Measurements from ENCODE around the gene DLST.

Gene DLST

DNA sequence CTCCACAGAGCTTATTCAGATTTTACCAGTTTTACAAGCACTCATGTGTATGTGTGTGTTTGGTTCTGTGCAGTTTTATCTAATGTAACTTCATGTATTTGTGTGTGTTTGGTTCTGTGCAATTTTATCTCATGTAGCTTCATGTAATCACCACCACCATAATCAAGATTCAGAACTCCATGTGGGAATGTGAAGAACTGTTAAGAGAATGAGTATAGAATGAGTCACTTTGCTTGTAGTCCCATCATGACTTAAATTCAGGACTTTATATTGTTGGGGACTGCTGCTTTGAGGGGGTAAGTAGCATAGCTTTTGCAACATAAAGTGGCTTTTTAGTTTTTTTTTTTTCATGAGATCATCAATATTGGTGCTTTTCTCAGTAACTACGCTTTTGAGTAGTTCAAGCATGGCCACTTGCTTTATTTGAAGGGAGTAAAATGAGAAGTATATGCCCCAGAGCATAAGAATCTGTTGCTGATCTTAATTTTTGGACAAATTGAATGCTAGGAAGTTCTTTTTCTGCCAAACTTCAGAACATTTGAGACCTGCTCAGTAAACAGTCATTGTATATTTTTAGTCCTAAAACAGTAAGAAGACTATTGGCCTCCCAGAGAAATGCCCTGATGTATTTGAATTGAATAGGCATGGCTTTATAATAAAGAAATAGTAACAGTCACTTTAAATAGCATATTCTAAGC, 34.6 kb upstream of the DLST start:
- no peak overlapping the region for H3K4me3 ChIP-seq (ENCODE audit: low read length in 2 of 2)
- no peak overlapping the region for H3K27ac ChIP-seq (ENCODE audit: low read length)
- no peak overlapping the region for H3K9ac ChIP-seq (ENCODE audit: low read length in 2 of 2)
- H3K27me3 ChIP-seq (ENCODE audit: control insufficient read depth in 1 of 2, insufficient read depth in 2 of 2, low read length in 2 of 2): no peaks in the 10 kb centered on the region
- peaks cover 0 to 2% of the 10 kb centered on the region in 2 donors for H3K36me3 ChIP-seq (ENCODE audit: control insufficient read depth in 2 of 2, insufficient read depth in 2 of 2, low read length in 2 of 2)
- no peaks in the 10 kb centered on the region for H3K4me1 ChIP-seq (ENCODE audit: control insufficient read depth, insufficient read depth, low read length)
- no peaks in the 10 kb centered on the region for H3K9me3 ChIP-seq (ENCODE audit: control insufficient read depth in 2 of 2, low read length in 2 of 2)

DNA sequence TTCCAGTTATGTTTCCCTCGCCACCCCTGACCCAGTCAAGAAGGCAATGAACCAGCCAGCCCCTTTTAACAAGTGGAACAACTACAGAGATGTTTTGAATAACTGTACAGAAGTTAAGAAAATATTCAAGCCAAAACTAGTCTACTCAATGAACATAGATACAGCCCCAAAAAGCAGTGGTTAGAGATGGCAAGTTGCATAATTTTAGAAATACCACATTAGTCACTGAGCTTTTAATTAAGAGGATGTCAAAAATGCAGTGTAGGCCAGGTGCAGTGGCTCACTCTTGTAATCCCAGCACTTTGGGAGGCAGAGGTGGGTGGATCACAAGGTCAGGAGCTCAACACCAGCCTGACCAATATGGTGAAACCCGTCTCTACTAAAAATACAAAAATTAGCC, 32.9 kb upstream of the DLST start:
- Histone ChIP-seq H3K9ac (ENCODE audit: low read length in 2 of 2) (no peak overlapping the region), H3K27ac (ENCODE audit: low read length) (no peak overlapping the region), H3K4me3 (ENCODE audit: low read length in 2 of 2) (no peak overlapping the region), H3K27me3 (ENCODE audit: control insufficient read depth in 1 of 2, insufficient read depth in 2 of 2, low read length in 2 of 2) (no peaks in the 10 kb centered on the region), H3K9me3 (ENCODE audit: control insufficient read depth in 2 of 2, low read length in 2 of 2) (no peaks in the 10 kb centered on the region), H3K36me3 (ENCODE audit: control insufficient read depth in 2 of 2, insufficient read depth in 2 of 2, low read length in 2 of 2) (no peaks in the 10 kb centered on the region), H3K4me1 (ENCODE audit: control insufficient read depth, insufficient read depth, low read length) (peaks cover 6% of the 10 kb centered on the region)

DNA sequence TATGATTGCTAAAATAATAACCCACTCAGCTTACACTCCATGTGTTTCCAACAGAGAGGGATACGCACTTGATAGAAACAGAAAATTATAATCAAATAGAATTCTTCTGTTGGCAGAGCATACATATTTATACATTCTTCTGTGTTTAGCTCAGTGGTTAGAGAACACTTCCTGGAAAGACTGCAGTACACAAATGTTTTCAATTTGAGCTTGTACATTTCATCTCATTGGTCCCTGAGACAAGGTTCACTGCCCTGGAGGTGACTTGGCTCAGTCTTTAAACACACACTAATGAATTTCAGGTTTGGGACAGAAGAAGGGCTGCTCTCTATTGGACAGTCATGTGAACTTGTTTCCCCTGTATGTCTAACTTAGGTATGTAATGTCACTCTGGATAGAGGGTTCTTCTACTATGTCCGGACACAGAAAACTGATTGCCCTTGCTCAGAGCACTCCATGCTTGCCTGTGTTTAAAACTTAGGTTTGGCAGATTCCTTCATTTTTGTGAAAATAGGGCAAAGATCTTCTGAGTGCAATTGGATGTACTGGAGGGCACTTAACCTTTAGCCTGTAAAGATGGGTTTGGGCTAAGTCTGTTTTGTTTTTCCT, 28.7 kb upstream of the DLST start:
- Histone ChIP-seq H3K27ac (ENCODE audit: low read length) (no peak overlapping the region), H3K9ac (ENCODE audit: low read length in 2 of 2) (no peak overlapping the region), H3K36me3 (ENCODE audit: control insufficient read depth in 2 of 2, insufficient read depth in 2 of 2, low read length in 2 of 2) (no peaks in the 10 kb centered on the region), H3K27me3 (ENCODE audit: control insufficient read depth in 1 of 2, insufficient read depth in 2 of 2, low read length in 2 of 2) (no peaks in the 10 kb centered on the region), H3K4me3 (ENCODE audit: low read length in 2 of 2) (peak overlapping the region in 1 of 2 donors; percentile 3), H3K9me3 (ENCODE audit: control insufficient read depth in 2 of 2, low read length in 2 of 2) (no peaks in the 10 kb centered on the region), H3K4me1 (ENCODE audit: control insufficient read depth, insufficient read depth, low read length) (peaks cover 14% of the 10 kb centered on the region)

DNA sequence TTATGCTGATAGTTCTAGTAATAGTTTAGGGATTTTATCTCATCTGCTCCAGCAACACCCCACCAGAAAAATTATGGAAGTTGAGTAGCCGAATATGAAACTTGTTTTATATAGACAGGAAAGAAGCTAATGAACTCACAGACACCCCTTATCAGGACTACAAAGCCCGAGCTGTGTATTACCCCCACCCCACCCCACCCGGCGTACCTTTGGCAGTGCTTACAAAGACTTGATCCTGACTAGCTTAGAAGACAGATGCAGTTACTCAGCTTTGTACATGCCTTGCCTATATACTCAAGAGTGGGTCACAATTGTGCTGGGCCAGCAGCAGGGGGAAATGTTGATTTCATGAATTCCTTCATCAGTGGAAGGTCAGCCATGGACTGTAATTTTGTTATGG, 28.1 kb upstream of the DLST start:
- Histone ChIP-seq H3K9me3 (ENCODE audit: control insufficient read depth in 2 of 2, low read length in 2 of 2) (no peaks in the 10 kb centered on the region), H3K27me3 (ENCODE audit: control insufficient read depth in 1 of 2, insufficient read depth in 2 of 2, low read length in 2 of 2) (no peaks in the 10 kb centered on the region), H3K9ac (ENCODE audit: low read length in 2 of 2) (peak overlapping the region in 1 of 2 donors; percentile 42), H3K27ac (ENCODE audit: low read length) (no peak overlapping the region), H3K4me1 (ENCODE audit: control insufficient read depth, insufficient read depth, low read length) (peaks cover 14% of the 10 kb centered on the region), H3K4me3 (ENCODE audit: low read length in 2 of 2) (peak overlapping the region in 1 of 2 donors; percentile 29), H3K36me3 (ENCODE audit: control insufficient read depth in 2 of 2, insufficient read depth in 2 of 2, low read length in 2 of 2) (no peaks in the 10 kb centered on the region)

DNA sequence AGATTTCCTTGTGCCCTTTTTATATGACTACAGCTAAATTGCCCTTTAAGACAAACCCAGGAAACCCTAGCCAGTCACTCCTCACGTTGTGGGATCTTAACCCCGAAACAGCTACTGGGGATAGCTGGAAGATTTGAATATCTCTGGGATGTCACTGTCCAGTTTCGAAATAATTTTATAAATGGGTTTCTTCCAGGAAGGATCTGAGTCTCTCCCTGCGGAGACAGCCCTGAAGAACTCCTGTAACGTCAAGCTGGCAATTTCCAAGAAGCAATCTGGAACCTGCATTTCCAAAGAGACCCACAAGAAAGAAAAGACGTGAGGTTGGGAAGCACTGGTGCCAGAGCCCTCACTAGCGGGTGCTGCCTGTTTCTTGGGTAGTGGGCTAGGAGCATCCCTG, 26.7 kb upstream of the DLST start:
- H3K9ac ChIP-seq (ENCODE audit: low read length in 2 of 2): no peak overlapping the region
- no peaks in the 10 kb centered on the region for H3K9me3 ChIP-seq (ENCODE audit: control insufficient read depth in 2 of 2, low read length in 2 of 2)
- no peaks in the 10 kb centered on the region for H3K36me3 ChIP-seq (ENCODE audit: control insufficient read depth in 2 of 2, insufficient read depth in 2 of 2, low read length in 2 of 2)
- no peak overlapping the region for H3K27ac ChIP-seq (ENCODE audit: low read length)
- no peaks in the 10 kb centered on the region for H3K27me3 ChIP-seq (ENCODE audit: control insufficient read depth in 1 of 2, insufficient read depth in 2 of 2, low read length in 2 of 2)
- no peak overlapping the region for H3K4me3 ChIP-seq (ENCODE audit: low read length in 2 of 2)
- H3K4me1 ChIP-seq (ENCODE audit: control insufficient read depth, insufficient read depth, low read length): peaks cover 14% of the 10 kb centered on the region

DNA sequence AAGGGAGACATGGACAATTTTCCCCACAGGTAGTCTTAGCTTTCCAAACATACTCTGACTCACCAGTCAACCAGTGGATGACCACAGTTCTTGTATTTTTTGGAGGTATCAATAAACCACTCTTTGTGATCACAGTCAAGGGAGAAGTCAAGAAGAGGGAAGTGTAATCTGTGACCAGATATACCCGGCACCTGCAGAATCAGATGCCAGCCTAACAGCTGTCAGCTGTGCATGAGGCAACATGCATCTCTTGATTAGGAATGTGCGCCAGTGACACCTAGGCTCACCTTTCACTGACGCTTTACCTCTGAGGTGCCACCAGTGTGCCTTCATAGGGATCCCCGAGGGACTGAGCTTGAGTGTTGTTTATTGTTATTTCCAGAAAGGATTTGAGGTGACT, 25.8 kb upstream of the DLST start:
- Histone ChIP-seq H3K27me3 (ENCODE audit: control insufficient read depth in 1 of 2, insufficient read depth in 2 of 2, low read length in 2 of 2) (no peaks in the 10 kb centered on the region), H3K4me1 (ENCODE audit: control insufficient read depth, insufficient read depth, low read length) (peaks cover 17% of the 10 kb centered on the region), H3K9ac (ENCODE audit: low read length in 2 of 2) (no peak overlapping the region), H3K27ac (ENCODE audit: low read length) (no peak overlapping the region), H3K4me3 (ENCODE audit: low read length in 2 of 2) (no peak overlapping the region), H3K9me3 (ENCODE audit: control insufficient read depth in 2 of 2, low read length in 2 of 2) (no peaks in the 10 kb centered on the region), H3K36me3 (ENCODE audit: control insufficient read depth in 2 of 2, insufficient read depth in 2 of 2, low read length in 2 of 2) (no peaks in the 10 kb centered on the region)

DNA sequence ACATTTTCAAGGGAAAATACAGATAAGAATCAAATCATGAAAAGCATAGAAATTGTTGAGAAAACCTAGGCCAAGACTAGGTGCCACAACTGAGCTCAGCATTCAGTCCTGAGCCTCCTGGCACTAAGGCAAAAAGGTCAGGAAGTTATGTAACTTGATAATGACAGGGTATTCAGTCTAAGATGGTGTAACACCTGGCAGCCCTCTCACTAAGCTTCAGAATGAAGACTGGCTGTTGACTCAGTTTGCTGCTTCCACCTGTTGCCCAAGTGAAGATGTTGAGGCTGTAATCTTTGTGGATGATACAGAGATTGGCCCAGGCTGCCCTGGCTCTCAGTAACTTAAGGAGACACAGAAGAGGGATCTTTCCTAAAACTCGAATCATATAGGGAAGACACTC, 25.4 kb upstream of the DLST start:
- Histone ChIP-seq H3K4me1 (ENCODE audit: control insufficient read depth, insufficient read depth, low read length) (peaks cover 17% of the 10 kb centered on the region), H3K36me3 (ENCODE audit: control insufficient read depth in 2 of 2, insufficient read depth in 2 of 2, low read length in 2 of 2) (no peaks in the 10 kb centered on the region), H3K9ac (ENCODE audit: low read length in 2 of 2) (no peak overlapping the region), H3K27me3 (ENCODE audit: control insufficient read depth in 1 of 2, insufficient read depth in 2 of 2, low read length in 2 of 2) (no peaks in the 10 kb centered on the region), H3K4me3 (ENCODE audit: low read length in 2 of 2) (no peak overlapping the region), H3K27ac (ENCODE audit: low read length) (no peak overlapping the region), H3K9me3 (ENCODE audit: control insufficient read depth in 2 of 2, low read length in 2 of 2) (no peaks in the 10 kb centered on the region)

DNA sequence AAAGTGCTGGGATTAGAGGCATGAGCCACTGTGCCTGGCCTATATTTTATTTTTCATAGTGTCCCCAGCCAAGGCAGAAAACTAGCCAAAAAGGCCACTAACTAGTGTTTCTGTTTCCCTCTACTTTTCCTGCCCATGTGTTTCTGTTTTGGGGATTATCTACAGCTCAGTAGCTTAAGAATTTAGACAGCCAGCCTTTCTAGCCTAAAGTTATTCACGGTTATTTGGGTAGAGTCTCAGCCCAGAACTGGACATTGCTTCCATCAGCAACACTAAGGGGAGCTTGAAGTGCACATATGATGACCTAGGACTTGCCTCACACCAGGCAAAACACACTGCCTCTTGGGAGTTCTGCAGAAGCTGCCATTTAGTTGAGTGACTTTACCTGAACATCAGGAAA, 23.7 kb upstream of the DLST start:
- H3K9ac ChIP-seq (ENCODE audit: low read length in 2 of 2): no peak overlapping the region
- H3K27ac ChIP-seq (ENCODE audit: low read length): no peak overlapping the region
- H3K9me3 ChIP-seq (ENCODE audit: control insufficient read depth in 2 of 2, low read length in 2 of 2): no peaks in the 10 kb centered on the region
- no peaks in the 10 kb centered on the region for H3K36me3 ChIP-seq (ENCODE audit: control insufficient read depth in 2 of 2, insufficient read depth in 2 of 2, low read length in 2 of 2)
- no peak overlapping the region for H3K4me3 ChIP-seq (ENCODE audit: low read length in 2 of 2)
- peaks cover 16% of the 10 kb centered on the region for H3K4me1 ChIP-seq (ENCODE audit: control insufficient read depth, insufficient read depth, low read length)
- no peaks in the 10 kb centered on the region for H3K27me3 ChIP-seq (ENCODE audit: control insufficient read depth in 1 of 2, insufficient read depth in 2 of 2, low read length in 2 of 2)

DNA sequence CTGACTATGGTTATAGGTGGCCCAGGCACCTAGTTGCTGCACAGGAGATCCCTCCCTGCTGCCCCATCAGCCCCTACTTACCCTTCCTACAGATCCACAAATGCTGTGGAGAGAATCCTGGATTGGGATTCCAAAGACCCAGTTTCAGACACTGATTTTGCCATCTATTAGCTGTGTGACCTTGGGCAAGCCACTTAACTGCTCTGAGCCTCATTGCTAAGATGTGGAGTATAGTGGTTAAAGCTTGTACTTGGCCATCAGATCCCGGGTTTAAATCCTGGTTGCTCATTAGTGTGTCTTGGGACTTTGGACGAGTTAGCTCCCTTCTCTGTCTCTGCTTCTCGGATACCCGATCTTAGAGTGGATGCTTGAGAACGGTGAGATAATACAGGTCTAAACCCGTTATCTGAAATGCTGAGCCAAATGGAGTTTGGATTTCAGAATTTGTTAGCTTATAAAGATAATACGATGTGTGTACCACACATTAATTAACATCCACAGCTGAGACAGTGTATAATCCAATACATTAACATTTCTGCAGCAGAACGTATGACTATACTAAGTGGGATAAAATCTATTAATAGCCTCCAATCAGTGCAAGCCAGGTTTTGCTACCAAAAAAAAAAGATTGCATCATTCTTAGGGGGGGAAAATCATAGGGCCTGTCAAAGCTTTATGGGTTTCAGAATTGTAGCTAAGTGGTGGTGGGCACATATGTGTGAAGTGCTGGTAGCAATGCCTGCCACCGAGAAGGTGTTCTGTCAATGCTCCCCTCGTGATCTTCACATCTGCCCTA, 21.8 kb upstream of the DLST start:
- H3K9me3 ChIP-seq (ENCODE audit: control insufficient read depth in 2 of 2, low read length in 2 of 2): no peaks in the 10 kb centered on the region
- peaks cover 3% of the 10 kb centered on the region for H3K4me1 ChIP-seq (ENCODE audit: control insufficient read depth, insufficient read depth, low read length)
- H3K36me3 ChIP-seq (ENCODE audit: control insufficient read depth in 2 of 2, insufficient read depth in 2 of 2, low read length in 2 of 2): no peaks in the 10 kb centered on the region
- H3K27ac ChIP-seq (ENCODE audit: low read length): no peak overlapping the region
- peak overlapping the region in 1 of 2 donors; percentile 2 for H3K9ac ChIP-seq (ENCODE audit: low read length in 2 of 2)
- no peaks in the 10 kb centered on the region for H3K27me3 ChIP-seq (ENCODE audit: control insufficient read depth in 1 of 2, insufficient read depth in 2 of 2, low read length in 2 of 2)
- no peak overlapping the region for H3K4me3 ChIP-seq (ENCODE audit: low read length in 2 of 2)

DNA sequence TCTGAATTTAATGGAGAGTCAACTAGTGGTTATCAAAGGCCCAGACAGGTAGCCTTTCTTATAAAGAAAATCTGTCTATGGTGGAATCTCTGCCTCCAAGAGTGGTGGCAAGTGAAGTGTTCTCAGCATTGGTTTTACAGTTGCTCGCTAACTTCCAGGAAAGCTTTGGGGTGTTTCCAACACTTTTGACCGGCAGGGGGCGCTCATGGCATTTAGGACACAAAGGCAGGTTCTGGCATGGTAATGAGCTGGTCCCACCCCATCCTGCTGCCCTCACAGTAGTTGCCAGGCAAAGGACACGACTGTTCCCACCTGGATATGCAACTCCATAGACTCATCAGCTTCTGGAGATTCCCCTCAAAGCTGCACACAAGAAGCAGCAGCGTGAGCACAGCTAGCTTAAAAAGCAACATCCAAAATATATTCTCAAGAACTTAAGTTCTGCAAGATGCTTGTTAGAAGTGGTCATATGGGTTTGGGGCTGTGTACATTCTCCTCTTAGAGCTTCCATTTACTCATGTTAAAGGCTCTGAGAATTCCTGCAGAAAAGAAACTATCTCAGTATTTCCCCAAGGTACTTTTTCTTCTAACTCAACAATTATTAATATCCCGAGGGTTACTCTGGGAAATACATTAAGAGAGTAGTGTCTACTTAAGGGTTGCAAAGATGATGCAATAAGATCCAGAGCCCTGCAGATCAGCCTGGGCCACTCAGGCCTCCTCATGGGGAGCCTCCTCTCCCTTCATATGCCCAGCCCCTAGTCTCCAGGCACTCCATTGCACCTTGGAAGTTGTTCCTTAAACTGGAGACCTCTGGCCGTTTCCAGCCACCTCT, 20.6 kb upstream of the DLST start:
- H3K4me3 ChIP-seq (ENCODE audit: low read length in 2 of 2): no peak overlapping the region
- H3K27ac ChIP-seq (ENCODE audit: low read length): no peak overlapping the region
- H3K9ac ChIP-seq (ENCODE audit: low read length in 2 of 2): peak overlapping the region in 1 of 2 donors; percentile 24
- H3K27me3 ChIP-seq (ENCODE audit: control insufficient read depth in 1 of 2, insufficient read depth in 2 of 2, low read length in 2 of 2): no peaks in the 10 kb centered on the region
- H3K36me3 ChIP-seq (ENCODE audit: control insufficient read depth in 2 of 2, insufficient read depth in 2 of 2, low read length in 2 of 2): no peaks in the 10 kb centered on the region
- H3K4me1 ChIP-seq (ENCODE audit: control insufficient read depth, insufficient read depth, low read length): peaks cover 3% of the 10 kb centered on the region
- H3K9me3 ChIP-seq (ENCODE audit: control insufficient read depth in 2 of 2, low read length in 2 of 2): no peaks in the 10 kb centered on the region

All from stomach smooth muscle (tissue), 2 donors.